GM19438 (cell line): ENCODE measurements around the gene TMEM107.

Source experiments
- ATAC-seq: cut with Tn5 transposase; IDR thresholded peaks from one replicate; pipeline ENCODE4 v1.9.1; 2021; ENCODE audit warnings: low read depth; ENCODE audit not compliant: unreplicated experiment

The TMEM107 gene

GRCh38 chr17:8151641-8152111 is 24.5 kb downstream of the TMEM107 start:
- no peak for ATAC-seq

- ATAC-seq = peak; percentile 44
Measured at GRCh38 chr17:8151120-8151640, 25.0 kb downstream of the TMEM107 start.

- ATAC-seq = peak; percentile 5
Measured at GRCh38 chr17:8150194-8151119, 25.7 kb downstream of the TMEM107 start.

- no peak for ATAC-seq
Measured at GRCh38 chr17:8149419-8150193, 26.6 kb downstream of the TMEM107 start.

GRCh38 chr17:8148560-8148959 is 27.6 kb downstream of the TMEM107 start:
- ATAC-seq = no peak

GRCh38 chr17:8147805-8148404 is 28.3 kb downstream of the TMEM107 start:
- no peak for ATAC-seq

GRCh38 chr17:8147141-8147804 is 28.9 kb downstream of the TMEM107 start:
- no peak for ATAC-seq

GRCh38 chr17:8146381-8147140 is 29.6 kb downstream of the TMEM107 start:
- no peak for ATAC-seq

- ATAC-seq = no peak
Measured at GRCh38 chr17:8145811-8146210, 30.4 kb downstream of the TMEM107 start.

GRCh38 chr17:8144401-8145231 is 31.6 kb downstream of the TMEM107 start:
- ATAC-seq = no peak

- ATAC-seq = no peak
Measured at GRCh38 chr17:8143581-8144400, 32.4 kb downstream of the TMEM107 start.

GRCh38 chr17:8142887-8143580 is 33.1 kb downstream of the TMEM107 start:
- no peak for ATAC-seq

- no peak for ATAC-seq
Measured at GRCh38 chr17:8142158-8142886, 33.9 kb downstream of the TMEM107 start.

GRCh38 chr17:8141741-8142140 is 34.4 kb downstream of the TMEM107 start:
- ATAC-seq = no peak

GRCh38 chr17:8141045-8141444 is 35.1 kb downstream of the TMEM107 start:
- ATAC-seq = no peak
